Astrocyte of the spinal cord (primary cell): ENCODE data around the gene INTS2.
A peak's percentile ranks its signal among the peaks of the same experiment; 100 is the strongest.

Experiments used
- DNase-seq: peaks from one replicate; pipeline ENCODE4 v3.0.0; 2011; ENCODE audit warnings: low read depth, low spot score
- H3K4me3 ChIP-seq: 2 replicates; pipeline ENCODE4 v1.5.1; 2011; ENCODE audit warnings: low read depth, mild to moderate bottlenecking, low read length, moderate library complexity
- in situ Hi-C: cut with HindIII; loops from 2 replicates; pipeline ENCODE4 v1.10.0; 2017; ENCODE audit warnings: low sequenced_read_pairs
- TF ChIP-seq, protein P1 (sequence below): IDR thresholded peaks from 2 replicates; pipeline ENCODE4 v1.5.1; 2012; ENCODE audit warnings: low read depth, mild to moderate bottlenecking, low read length, inconsistent platforms

The INTS2 gene

GRCh38 chr17:61835606-61836005, 92.2 kb downstream of the INTS2 start:
- TF ChIP-seq, protein P1, sequence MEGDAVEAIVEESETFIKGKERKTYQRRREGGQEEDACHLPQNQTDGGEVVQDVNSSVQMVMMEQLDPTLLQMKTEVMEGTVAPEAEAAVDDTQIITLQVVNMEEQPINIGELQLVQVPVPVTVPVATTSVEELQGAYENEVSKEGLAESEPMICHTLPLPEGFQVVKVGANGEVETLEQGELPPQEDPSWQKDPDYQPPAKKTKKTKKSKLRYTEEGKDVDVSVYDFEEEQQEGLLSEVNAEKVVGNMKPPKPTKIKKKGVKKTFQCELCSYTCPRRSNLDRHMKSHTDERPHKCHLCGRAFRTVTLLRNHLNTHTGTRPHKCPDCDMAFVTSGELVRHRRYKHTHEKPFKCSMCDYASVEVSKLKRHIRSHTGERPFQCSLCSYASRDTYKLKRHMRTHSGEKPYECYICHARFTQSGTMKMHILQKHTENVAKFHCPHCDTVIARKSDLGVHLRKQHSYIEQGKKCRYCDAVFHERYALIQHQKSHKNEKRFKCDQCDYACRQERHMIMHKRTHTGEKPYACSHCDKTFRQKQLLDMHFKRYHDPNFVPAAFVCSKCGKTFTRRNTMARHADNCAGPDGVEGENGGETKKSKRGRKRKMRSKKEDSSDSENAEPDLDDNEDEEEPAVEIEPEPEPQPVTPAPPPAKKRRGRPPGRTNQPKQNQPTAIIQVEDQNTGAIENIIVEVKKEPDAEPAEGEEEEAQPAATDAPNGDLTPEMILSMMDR: no peak
- in situ Hi-C loops: no loop called here
- DNase-seq: no peak
- H3K4me3 ChIP-seq: no peak overlapping the region

DNA sequence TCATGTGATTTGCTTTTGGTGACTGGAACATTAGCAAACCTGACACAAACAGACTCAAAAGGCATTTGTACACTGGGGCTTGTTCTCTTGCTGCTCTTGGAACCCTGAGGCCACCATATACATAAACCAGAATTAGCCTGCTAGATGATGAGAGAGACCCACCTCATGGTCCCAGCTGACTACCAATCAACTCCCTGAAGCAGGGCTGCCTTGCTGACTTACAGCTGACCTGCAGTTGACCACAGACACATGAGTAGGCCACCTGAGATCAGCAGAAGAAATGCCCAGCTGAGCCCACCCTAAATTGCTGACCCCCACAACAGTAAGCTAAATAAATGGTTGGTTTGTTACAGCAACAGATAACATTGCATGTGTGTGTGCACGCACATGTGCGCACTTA, 93.2 kb downstream of the INTS2 start:
- TF ChIP-seq, protein P1: no peak
- in situ Hi-C loops: no loop called here
- H3K4me3 ChIP-seq: no peak overlapping the region
- DNase-seq: no peak

GRCh38 chr17:61833536-61834193, 94.1 kb downstream of the INTS2 start:
- DNase-seq: peak; percentile 36
- H3K4me3 ChIP-seq: no peak overlapping the region
- TF ChIP-seq, protein P1: no peak
- in situ Hi-C loops: no loop called here

DNA sequence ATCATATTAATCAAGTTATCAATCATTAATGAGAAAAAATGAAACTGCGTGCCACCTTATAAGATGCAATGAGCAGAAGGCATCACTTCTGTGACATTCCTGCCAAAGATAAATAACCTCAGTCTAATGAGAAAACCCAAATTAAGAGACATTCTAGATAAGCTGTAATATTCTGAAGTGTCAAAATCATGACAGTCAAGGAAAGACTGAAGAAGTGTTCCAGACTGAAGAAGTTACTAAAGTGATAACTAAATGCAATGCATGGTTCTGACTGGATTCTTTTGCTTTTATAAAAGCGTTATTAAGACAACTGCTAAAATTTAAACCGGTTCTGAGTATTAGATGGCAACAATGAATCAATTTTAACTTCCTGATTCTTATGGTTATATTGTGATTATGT, 95.3 kb downstream of the INTS2 start:
- H3K4me3 ChIP-seq: no peak overlapping the region
- TF ChIP-seq, protein P1: no peak
- in situ Hi-C loops: no loop called here
- DNase-seq: no peak

DNA sequence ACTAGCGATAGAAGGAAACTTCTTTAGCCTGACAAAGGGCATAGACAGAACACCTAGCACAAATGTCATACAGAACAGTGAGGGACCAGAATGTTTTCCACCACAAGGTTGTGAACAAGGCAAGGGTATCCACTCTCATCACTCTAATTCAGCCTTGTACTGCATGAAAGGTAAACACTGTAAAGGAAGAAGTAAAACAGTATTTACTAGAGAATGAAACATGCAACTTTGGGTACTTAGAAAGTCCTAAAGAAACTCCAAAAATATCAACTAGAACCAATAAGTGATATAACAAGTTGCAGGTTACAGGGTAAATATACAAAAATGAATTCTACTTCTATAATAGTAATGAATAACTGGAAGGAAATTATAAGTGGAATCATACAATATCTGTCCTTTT, 96.7 kb downstream of the INTS2 start:
- TF ChIP-seq, protein P1: no peak
- in situ Hi-C loops: no loop called here
- H3K4me3 ChIP-seq: no peak overlapping the region
- no peak for DNase-seq

DNA sequence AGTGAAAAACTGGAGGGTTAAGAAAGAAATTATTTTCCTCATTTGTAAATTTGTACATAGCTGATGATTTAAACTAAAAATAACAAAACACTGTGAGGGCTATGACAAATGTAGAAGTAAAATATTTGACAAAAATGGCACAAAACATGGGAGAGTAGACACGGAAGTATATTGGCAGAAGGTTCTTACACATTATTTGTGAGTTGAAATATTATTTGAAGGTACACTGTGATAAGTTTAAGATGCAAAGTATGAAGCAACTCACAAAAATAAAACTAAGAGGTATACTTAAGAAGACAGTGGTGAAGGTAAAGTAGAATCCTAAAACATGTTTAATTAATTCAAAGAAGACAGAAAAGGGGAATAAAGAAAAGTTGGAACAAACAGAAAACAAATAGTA, 99.1 kb downstream of the INTS2 start:
- DNase-seq: no peak
- in situ Hi-C loops: no loop called here
- TF ChIP-seq, protein P1: no peak
- no peak overlapping the region for H3K4me3 ChIP-seq
